Fibroblast of villous mesenchyme (primary cell): ENCODE data around the gene PI16. TPM values are rescaled to one million over a fixed set of nuclear protein-coding genes. Genes with fewer than 3 reads are reported as not detected.

Experiments used
- DNase-seq: peaks from one replicate; pipeline ENCODE4 v3.0.0-alpha.2; 2010; ENCODE audit warnings: low read depth
- H3K4me3 ChIP-seq: 2 replicates; pipeline ENCODE4 v1.5.1; 2011; ENCODE audit warnings: low read depth, mild to moderate bottlenecking, low read length
- total RNA-seq: library from RNA; depleted of rRNA; stranded (reverse); fragments of >200 nt; gene quantifications from 2 replicates; pipeline ENCODE4 v1.2.3, GENCODE V29; 2012
- TF ChIP-seq, protein P1 (sequence below): IDR thresholded peaks from 2 replicates; pipeline ENCODE4 v1.5.1; 2012; ENCODE audit warnings: low read depth, mild to moderate bottlenecking, low read length; ENCODE audit not compliant: insufficient read depth

The PI16 gene
- total RNA-seq, 1 donor, result under 0.01 TPM

DNA sequence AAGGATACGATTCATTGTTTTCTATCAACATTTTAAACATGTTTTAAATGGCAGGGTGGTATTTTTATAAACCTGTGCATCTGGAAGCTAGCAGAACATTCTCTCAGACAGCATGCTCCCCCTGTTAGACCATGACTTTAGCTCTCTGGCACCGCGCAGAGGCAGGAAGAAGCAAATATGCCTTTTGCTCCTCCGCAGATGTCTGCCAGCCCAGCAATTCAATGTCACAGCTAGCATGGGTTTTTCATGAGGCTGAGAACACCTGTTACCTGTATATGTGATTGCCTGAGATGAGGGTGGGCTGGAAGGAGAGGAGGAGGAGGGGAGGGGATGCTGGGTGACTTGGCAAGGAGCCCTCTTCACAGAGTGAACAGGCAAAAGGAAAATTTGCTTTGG lies 24.8 kb downstream of the PI16 start:
- TF ChIP-seq, protein P1, sequence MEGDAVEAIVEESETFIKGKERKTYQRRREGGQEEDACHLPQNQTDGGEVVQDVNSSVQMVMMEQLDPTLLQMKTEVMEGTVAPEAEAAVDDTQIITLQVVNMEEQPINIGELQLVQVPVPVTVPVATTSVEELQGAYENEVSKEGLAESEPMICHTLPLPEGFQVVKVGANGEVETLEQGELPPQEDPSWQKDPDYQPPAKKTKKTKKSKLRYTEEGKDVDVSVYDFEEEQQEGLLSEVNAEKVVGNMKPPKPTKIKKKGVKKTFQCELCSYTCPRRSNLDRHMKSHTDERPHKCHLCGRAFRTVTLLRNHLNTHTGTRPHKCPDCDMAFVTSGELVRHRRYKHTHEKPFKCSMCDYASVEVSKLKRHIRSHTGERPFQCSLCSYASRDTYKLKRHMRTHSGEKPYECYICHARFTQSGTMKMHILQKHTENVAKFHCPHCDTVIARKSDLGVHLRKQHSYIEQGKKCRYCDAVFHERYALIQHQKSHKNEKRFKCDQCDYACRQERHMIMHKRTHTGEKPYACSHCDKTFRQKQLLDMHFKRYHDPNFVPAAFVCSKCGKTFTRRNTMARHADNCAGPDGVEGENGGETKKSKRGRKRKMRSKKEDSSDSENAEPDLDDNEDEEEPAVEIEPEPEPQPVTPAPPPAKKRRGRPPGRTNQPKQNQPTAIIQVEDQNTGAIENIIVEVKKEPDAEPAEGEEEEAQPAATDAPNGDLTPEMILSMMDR, result peak; percentile 73
- H3K4me3 ChIP-seq, result no peak overlapping the region
- peak; percentile 62 for DNase-seq

DNA sequence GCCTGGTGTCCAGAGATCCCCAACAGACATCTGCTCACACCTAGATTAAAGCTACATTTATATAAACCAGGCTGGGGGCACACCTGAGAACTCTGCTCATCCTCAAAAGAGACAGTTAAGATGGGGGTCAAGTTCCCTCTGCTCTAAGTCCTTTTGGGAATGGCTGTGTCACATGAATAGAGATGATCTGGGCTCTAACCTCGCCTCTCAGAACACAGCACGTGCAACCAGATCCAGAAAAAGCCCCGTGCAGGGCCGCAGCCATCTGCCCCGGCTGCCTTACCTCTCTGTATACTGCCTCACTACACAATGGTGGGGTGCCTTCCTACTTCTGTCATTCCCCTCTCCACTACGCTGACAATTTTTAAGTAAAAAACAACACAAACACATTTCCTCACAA lies 25.6 kb downstream of the PI16 start:
- H3K4me3 ChIP-seq, result no peak overlapping the region
- TF ChIP-seq, protein P1, result no peak
- DNase-seq, result no peak

DNA sequence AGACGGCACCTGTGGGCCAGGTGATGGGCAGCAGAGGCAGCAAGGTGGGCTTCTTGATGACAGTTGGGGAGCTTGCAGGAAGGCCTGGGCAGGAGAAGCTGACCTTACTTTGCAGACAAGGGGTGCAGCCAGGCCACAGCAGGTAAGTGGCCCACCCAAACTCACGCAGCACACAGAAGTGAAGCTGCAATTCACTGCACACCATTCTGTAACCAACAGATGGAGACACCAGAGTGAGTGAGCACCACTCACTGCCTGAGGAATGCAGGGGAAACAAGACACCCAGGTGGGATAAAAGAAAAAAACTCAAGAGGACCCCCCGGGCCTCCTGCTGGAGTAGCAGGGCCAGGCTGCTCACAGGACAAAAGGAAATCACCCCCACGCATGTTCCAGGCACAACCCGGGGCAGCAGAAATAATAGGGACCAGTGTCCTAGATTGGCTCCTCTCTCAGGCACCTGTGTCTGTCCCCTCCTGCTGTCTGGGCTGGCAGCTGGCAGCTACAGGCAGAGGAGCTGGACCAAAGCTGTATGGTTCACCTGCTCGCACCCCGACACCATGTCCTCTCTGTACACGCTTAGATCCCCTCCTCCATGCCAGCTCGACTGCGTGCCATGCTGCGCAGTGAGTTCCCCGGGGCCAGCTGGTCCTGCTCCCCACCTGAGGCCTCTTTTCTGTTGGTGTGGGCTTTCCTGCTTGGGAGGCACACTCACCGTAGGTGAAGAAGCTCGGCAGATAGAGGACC lies 26.5 kb downstream of the PI16 start:
- TF ChIP-seq, protein P1, result no peak
- DNase-seq, result no peak

DNA sequence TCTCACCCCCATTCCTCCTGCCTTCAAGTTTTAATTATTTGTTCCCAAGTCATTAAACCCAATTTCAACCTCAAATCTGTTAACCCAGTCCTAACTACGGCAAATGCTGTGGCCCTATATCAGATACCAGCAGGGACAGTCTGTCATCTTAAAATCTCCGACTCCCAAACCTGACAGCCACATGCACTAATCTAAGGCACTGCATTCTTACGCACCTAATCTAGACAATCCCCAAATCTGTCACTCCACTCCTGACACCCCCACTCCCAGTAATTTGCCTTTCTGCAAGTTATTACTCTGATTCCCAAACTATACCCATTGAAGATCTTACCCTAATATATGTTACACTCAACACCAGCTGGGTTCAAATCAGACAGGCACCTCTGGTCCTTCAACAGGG lies 29.0 kb downstream of the PI16 start:
- TF ChIP-seq, protein P1, result no peak
- H3K4me3 ChIP-seq, result no peak overlapping the region
- no peak for DNase-seq

More for the DNA sequence above, 26.5 kb downstream of the PI16 start:
- H3K4me3 ChIP-seq, result no peak overlapping the region

DNA sequence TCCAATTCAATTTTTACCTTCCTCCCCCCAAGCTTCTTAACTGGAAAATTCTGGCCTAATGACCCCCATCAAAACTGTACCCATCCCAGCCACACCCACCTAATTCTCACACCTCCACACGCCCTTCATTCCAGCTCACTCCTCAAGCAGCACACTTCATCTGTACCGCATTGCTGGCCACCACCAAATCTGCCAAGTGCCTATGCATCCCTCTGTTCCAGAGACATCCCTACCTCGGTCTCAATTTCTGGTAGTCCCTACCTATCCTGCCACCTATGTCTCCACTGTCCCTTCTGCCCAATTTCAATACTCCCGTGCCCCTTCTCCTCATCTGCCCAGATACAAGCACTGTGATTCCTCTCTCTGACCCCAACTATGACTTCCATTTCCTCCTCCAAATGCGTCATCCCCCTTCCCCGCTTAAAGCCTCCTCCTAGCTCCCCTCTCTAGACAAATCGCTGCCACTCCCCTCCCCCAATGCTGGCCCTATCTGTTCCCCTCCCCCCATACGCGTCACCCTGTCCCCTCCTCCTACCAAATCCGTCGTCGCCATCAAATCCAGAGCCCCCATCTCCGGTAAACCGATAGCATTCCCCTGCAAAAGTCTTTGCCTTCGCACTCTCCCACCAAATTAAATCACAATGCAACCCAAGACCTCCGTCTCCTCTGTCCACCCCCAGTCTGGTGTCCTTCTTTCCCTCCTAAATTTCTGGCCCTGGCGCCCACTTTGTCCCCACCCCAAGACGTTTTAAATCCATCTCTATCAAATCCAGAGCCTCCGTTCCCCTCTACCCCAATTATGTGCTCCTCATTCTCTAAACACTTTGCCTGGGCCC lies 30.3 kb downstream of the PI16 start:
- TF ChIP-seq, protein P1, result no peak
- DNase-seq, result peak; percentile 84
- H3K4me3 ChIP-seq, result peak overlapping the region; percentile 80

DNA sequence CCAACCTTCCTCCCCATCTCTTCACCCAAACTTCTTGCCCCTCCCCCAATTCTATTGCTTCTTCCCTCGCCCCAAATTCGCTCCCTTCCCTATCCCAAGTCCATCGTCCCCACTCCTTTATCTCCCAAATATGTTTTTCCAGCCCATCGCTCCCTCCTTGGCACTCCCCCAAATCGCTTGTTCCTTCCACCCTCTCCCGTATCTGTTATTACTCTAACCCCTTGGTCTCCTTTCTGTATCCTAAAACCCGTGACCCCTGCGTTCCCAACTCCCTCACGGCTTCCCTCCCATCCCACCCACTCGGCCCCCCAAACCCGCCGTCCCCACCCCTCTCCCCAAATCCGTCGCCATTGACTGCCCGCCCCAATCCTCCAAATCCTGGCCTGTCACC lies 30.9 kb downstream of the PI16 start:
- no peak for DNase-seq
- H3K4me3 ChIP-seq, result peak overlapping the region; percentile 80
- TF ChIP-seq, protein P1, result no peak
